HCT116 (cell line): ENCODE data around the gene GPR37. TPM values are rescaled to one million over a fixed set of nuclear protein-coding genes. Genes with fewer than 3 reads are reported as not detected.

ENCODE experiments used
- ATAC-seq: fragments of 200-7000 bp; cut with Tn5 transposase; 2 replicates; pipeline ENCODE4 v1.9.1; 2020; ENCODE audit warnings: mild to moderate bottlenecking, moderate library complexity
- BruUV-seq: library from RNA; stranded (reverse); fragments of 400-500 nt; replicated peaks from 2 replicates; lab custom pipeline; 2021; lab: Mats Ljungman, UMichigan
- CTCF ChIA-PET: fragments of 300-600 bp; sonication (Branson Sonifier 250); formaldehyde crosslinking; loops from one replicate; lab custom pipeline; 2021; ENCODE audit warnings: antibody characterized with exemption; lab: Charles Lee
- POLR2A ChIA-PET: fragments of 300-600, 350-600 bp; sonication (Branson Sonifier 250); formaldehyde crosslinking; loops from one replicate; lab custom pipeline; 2021; ENCODE audit warnings: antibody characterized with exemption; lab: Charles Lee
- RAD21 ChIA-PET, 2 experiments: fragments of 300-600 bp; sonication (Branson Sonifier 250); formaldehyde crosslinking; loops; one replicate each; lab custom pipeline; 2023; ENCODE audit warnings: low total read pairs in 2 of 2; ENCODE audit not compliant: uncharacterized antibody in 2 of 2, unreplicated experiment in 2 of 2, low non-redundant PET in 1 of 2; lab: Charles Lee
- DNase-seq: peaks from one replicate; pipeline ENCODE4 v3.0.0-alpha.2; 2010; ENCODE audit warnings: low read depth, low spot score
- H2AFZ ChIP-seq: fragments of 200-600 bp; shearing (Covaris generic), sonication (generic); 2 replicates; pipeline ENCODE4 v1.6.1; 2017; ENCODE audit warnings: low read depth, mixed run types, mixed read lengths, antibody characterized with exemption, low read length; ENCODE audit not compliant: poor library complexity, severe bottlenecking
- H3K27ac ChIP-seq: 2 replicates; pipeline ENCODE4 v1.5.1; 2012; ENCODE audit warnings: low read depth, low read length
- H3K27me3 ChIP-seq: fragments of 200-600 bp; sonication (generic); 2 replicates; pipeline ENCODE4 v1.6.1; 2016; ENCODE audit warnings: mixed run types, low read length, mixed read lengths; ENCODE audit not compliant: insufficient read depth
- H3K36me3 ChIP-seq, 2 experiments: fragments of 200-500 bp in 1 of 2; fragments of 200-600 bp in 1 of 2; sonication (Bioruptor generic) in 1 of 2; sonication (generic) in 1 of 2; 2 replicates each; pipeline versions ENCODE4 v1.5.1 to v1.6.1; 2014 to 2016; ENCODE audit warnings: low read length in 2 of 2, inconsistent platforms in 1 of 2, mixed read lengths in 1 of 2, mixed run types in 1 of 2; ENCODE audit not compliant: insufficient read depth in 2 of 2, control insufficient read depth in 1 of 2
- H3K4me1 ChIP-seq, 2 experiments: fragments of 200-600 bp in 1 of 2; sonication (generic) in 1 of 2; 2 replicates each; pipeline versions ENCODE4 v1.5.1 to v1.6.1; 2012 to 2017; ENCODE audit warnings: low read length in 2 of 2, inconsistent platforms in 1 of 2, mild to moderate bottlenecking in 1 of 2, mixed read lengths in 1 of 2, mixed run types in 1 of 2, moderate library complexity in 1 of 2; ENCODE audit not compliant: insufficient read depth in 2 of 2, control insufficient read depth in 1 of 2
- H3K4me2 ChIP-seq: fragments of 200-600 bp; sonication (generic); 2 replicates; pipeline ENCODE4 v1.6.1; 2017; ENCODE audit warnings: mixed run types, low read length, mixed read lengths
- H3K4me3 ChIP-seq, 2 experiments: fragments of 200-600 bp in 1 of 2; sonication (generic) in 1 of 2; replicated peaks in 1 of 2; 2 replicates each; pipeline ENCODE4 v1.5.1; 2011 to 2016; ENCODE audit warnings: low read length in 2 of 2, control low read depth in 1 of 2, low read depth in 1 of 2, mild to moderate bottlenecking in 1 of 2, mixed read lengths in 1 of 2, mixed run types in 1 of 2
- H3K79me2 ChIP-seq: fragments of 200-600 bp; sonication (generic); 2 replicates; pipeline ENCODE4 v1.6.1; 2017; ENCODE audit warnings: mild to moderate bottlenecking, mixed run types, low read length, moderate library complexity, mixed read lengths; ENCODE audit not compliant: insufficient read depth
- H3K9ac ChIP-seq: fragments of 200-600 bp; sonication (generic); 2 replicates; pipeline ENCODE4 v1.6.1; 2016; ENCODE audit warnings: low read length, mixed read lengths
- H3K9me2 ChIP-seq: fragments of 200-600 bp; sonication (generic), shearing (Covaris generic); 2 replicates; pipeline ENCODE4 v1.6.1; 2017; ENCODE audit warnings: mixed run types, mild to moderate bottlenecking, moderate library complexity; ENCODE audit not compliant: insufficient read depth
- H3K9me3 ChIP-seq, 2 experiments: fragments of 200-500 bp in 1 of 2; fragments of 200-600 bp in 1 of 2; sonication (Bioruptor generic) in 1 of 2; sonication (generic) in 1 of 2; 2 replicates each; pipeline ENCODE4 v1.6.1; 2014 to 2017; ENCODE audit warnings: low read length in 2 of 2, mixed read lengths in 2 of 2, inconsistent platforms in 1 of 2, low read depth in 1 of 2, mild to moderate bottlenecking in 1 of 2, mixed run types in 1 of 2, moderate library complexity in 1 of 2; ENCODE audit not compliant: control insufficient read depth in 1 of 2, insufficient read depth in 1 of 2
- H4K20me1 ChIP-seq: fragments of 200-600 bp; sonication (generic), shearing (Covaris generic); 2 replicates; pipeline ENCODE4 v1.6.1; 2017; ENCODE audit warnings: mixed run types, mild to moderate bottlenecking, moderate library complexity; ENCODE audit not compliant: insufficient read depth
- CBX3 ChIP-seq: IDR thresholded peaks from 2 replicates; pipeline ENCODE4 v1.6.1; 2012; ENCODE audit warnings: low read depth
- CEBPB ChIP-seq: IDR thresholded peaks from 2 replicates; pipeline ENCODE4 v1.6.1; 2012; ENCODE audit warnings: low read depth
- EGR1 ChIP-seq: IDR thresholded peaks from 2 replicates; pipeline ENCODE4 v1.6.1; 2012; ENCODE audit warnings: low read depth
- ELF1 ChIP-seq: IDR thresholded peaks from 2 replicates; pipeline ENCODE4 v1.6.1; 2012; ENCODE audit warnings: low read depth, borderline replicate concordance
- EZH2 ChIP-seq: fragments of 200-600 bp; sonication (generic); IDR thresholded peaks from 2 replicates; pipeline ENCODE4 v1.6.1; 2017; ENCODE audit warnings: antibody characterized with exemption, mixed run types
- EZH2phosphoT487 ChIP-seq: fragments of 200-600 bp; IDR thresholded peaks from 2 replicates; pipeline ENCODE4 v1.6.1; 2018; ENCODE audit warnings: antibody characterized with exemption, borderline replicate concordance
- FOSL1 ChIP-seq: IDR thresholded peaks from 2 replicates; pipeline ENCODE4 v1.6.1; 2012; ENCODE audit warnings: low read depth
- JUND ChIP-seq: IDR thresholded peaks from 2 replicates; pipeline ENCODE4 v1.6.1; 2012
- POLR2A ChIP-seq: IDR thresholded peaks from 2 replicates; pipeline ENCODE4 v1.7.0; 2011; ENCODE audit warnings: borderline replicate concordance; ENCODE audit not compliant: insufficient read depth, insufficient read length; ENCODE audit errors: extremely low read depth
- POLR2AphosphoS5 ChIP-seq: IDR thresholded peaks from 2 replicates; pipeline ENCODE4 v1.6.1; 2011; ENCODE audit warnings: mild to moderate bottlenecking, low read depth, low read length, moderate library complexity
- RAD21 ChIP-seq: IDR thresholded peaks from 2 replicates; pipeline ENCODE4 v1.6.1; 2012; ENCODE audit warnings: low read depth, mild to moderate bottlenecking
- SP1 ChIP-seq: IDR thresholded peaks from 2 replicates; pipeline ENCODE4 v1.6.1; 2012; ENCODE audit warnings: low read depth
- SRF ChIP-seq: IDR thresholded peaks from 2 replicates; pipeline ENCODE4 v1.6.1; 2012; ENCODE audit warnings: low read depth
- TCF7L2 ChIP-seq: IDR thresholded peaks from 2 replicates; pipeline ENCODE4 v1.7.0; 2011; ENCODE audit warnings: borderline replicate concordance, inconsistent platforms; ENCODE audit not compliant: insufficient read depth, insufficient read length; ENCODE audit errors: extremely low read depth
- YY1 ChIP-seq: IDR thresholded peaks from 2 replicates; pipeline ENCODE4 v1.6.1; 2011; ENCODE audit warnings: low read length, low read depth, moderate library complexity, mild to moderate bottlenecking; ENCODE audit not compliant: insufficient replicate concordance; ENCODE audit errors: extremely low read depth
- ZNF274 ChIP-seq: fragments of 200-500 bp; sonication (Bioruptor generic); IDR thresholded peaks from 2 replicates; pipeline ENCODE4 v1.6.1; 2014; ENCODE audit warnings: mild to moderate bottlenecking, low read depth, low read length, inconsistent platforms
- intact Hi-C: fragments of 100-400 bp; cut with micrococcal nuclease; formaldehyde crosslinking; loops from 2 replicates; pipeline ENCODE4 v1.10.0; 2022
- total RNA-seq: library from RNA; stranded (reverse); gene quantifications from one replicate; pipeline ENCODE4 v1.2.1, GENCODE V29; 2021; ENCODE audit not compliant: unreplicated experiment
- TF ChIP-seq, protein P1 (sequence below): IDR thresholded peaks from 2 replicates; pipeline ENCODE4 v1.6.1; 2012
- TF ChIP-seq, protein P2 (sequence below): IDR thresholded peaks from 2 replicates; pipeline ENCODE4 v1.6.1; 2011; ENCODE audit warnings: mild to moderate bottlenecking, low read length, moderate library complexity; ENCODE audit not compliant: insufficient replicate concordance; ENCODE audit errors: extremely low read depth

Gene GPR37
- total RNA-seq, 1 experiment from 2014 or later: 2.2 TPM

DNA sequence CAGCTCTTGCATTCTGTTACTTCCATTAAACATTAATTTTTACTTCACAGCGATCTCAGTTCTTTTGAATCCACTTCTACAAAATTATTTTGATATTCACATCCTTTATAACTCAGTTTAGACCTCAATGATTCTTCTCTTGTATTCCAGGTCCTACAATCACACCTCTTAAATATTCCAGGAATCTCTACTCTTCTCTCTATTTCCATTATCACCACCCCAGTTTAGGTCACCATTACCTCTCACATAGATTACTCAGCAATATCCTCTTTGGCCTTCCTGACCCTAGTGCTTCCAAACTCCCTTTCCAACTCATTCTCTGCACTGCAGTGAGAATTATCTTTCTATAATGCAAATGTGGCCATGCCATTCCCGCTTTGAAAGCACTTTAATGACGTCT is 27.1 kb upstream of the GPR37 start:
- Histone ChIP-seq H2AFZ (no peak overlapping the region), H3K27ac (no peak overlapping the region), H3K27me3 (no peaks in the 10 kb centered on the region), H3K4me2 (no peak overlapping the region), H3K9ac (no peak overlapping the region), H3K79me2 (no peaks in the 10 kb centered on the region), H4K20me1 (no peaks in the 10 kb centered on the region), H3K36me3 (no peaks in the 10 kb centered on the region), H3K4me3 (no peak overlapping the region), H3K9me3 (no peaks in the 10 kb centered on the region), H3K4me1 (peaks cover 5 to 9% of the 10 kb centered on the region in 2 experiments; a peak in 2 of 4 replicates), H3K9me2 (no peaks in the 10 kb centered on the region)
- no TSS peak for BruUV-seq
- intact Hi-C loops: no loop called here
- CTCF ChIA-PET: no interaction called here
- RAD21 ChIA-PET: interaction anchor here in 1 of 2 experiments (0.6 kb wide), 1 partner anchor 15 kb away, joined by 5 read pairs; no protein-coding TSS in a partner anchor
- DNase-seq (no peak), ATAC-seq (no peak)
- POLR2A ChIA-PET: no interaction called here
- TF ChIP-seq ELF1 (no peak), EZH2 (no peak), CEBPB (no peak), EZH2phosphoT487 (no peak), YY1 (no peak), SRF (no peak), POLR2A (no peak), EGR1 (no peak), ZNF274 (no peak), JUND (no peak), RAD21 (no peak), POLR2AphosphoS5 (no peak), FOSL1 (no peak), CBX3 (no peak), TCF7L2 (no peak), SP1 (no peak)
- TF ChIP-seq, protein P1, sequence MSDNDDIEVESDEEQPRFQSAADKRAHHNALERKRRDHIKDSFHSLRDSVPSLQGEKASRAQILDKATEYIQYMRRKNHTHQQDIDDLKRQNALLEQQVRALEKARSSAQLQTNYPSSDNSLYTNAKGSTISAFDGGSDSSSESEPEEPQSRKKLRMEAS: no peak
- TF ChIP-seq, protein P2, sequence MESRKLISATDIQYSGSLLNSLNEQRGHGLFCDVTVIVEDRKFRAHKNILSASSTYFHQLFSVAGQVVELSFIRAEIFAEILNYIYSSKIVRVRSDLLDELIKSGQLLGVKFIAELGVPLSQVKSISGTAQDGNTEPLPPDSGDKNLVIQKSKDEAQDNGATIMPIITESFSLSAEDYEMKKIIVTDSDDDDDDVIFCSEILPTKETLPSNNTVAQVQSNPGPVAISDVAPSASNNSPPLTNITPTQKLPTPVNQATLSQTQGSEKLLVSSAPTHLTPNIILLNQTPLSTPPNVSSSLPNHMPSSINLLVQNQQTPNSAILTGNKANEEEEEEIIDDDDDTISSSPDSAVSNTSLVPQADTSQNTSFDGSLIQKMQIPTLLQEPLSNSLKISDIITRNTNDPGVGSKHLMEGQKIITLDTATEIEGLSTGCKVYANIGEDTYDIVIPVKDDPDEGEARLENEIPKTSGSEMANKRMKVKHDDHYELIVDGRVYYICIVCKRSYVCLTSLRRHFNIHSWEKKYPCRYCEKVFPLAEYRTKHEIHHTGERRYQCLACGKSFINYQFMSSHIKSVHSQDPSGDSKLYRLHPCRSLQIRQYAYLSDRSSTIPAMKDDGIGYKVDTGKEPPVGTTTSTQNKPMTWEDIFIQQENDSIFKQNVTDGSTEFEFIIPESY: no peak
